GM21825 (cell line): ENCODE results near the gene ESR1.
"Not testable (repeated sequence)": the region's sequence is repeated elsewhere in the genome, so short reads cannot be mapped to it uniquely, and the experiment has no call there.

Experiments
- ATAC-seq: cut with Tn5 transposase; IDR thresholded peaks from one replicate; pipeline ENCODE4 v1.9.1; 2021; ENCODE audit warnings: mild to moderate bottlenecking, moderate library complexity; ENCODE audit not compliant: unreplicated experiment

ESR1 gene

GRCh38 chr6:152049502-152049901, 242.0 kb downstream of the ESR1 start:
- ATAC-seq: no peak

- no peak for ATAC-seq
Observed at GRCh38 chr6:152050451-152051195, 243.1 kb downstream of the ESR1 start.

- ATAC-seq: no peak
Observed at GRCh38 chr6:152052061-152052460, 244.6 kb downstream of the ESR1 start.

- ATAC-seq: no peak
Observed at GRCh38 chr6:152053332-152053731, 245.8 kb downstream of the ESR1 start.

- ATAC-seq: no peak
Observed at GRCh38 chr6:152054441-152054840, 247.0 kb downstream of the ESR1 start.

- ATAC-seq: no peak
Observed at GRCh38 chr6:152055517-152055916, 248.0 kb downstream of the ESR1 start.

- no peak for ATAC-seq
Observed at GRCh38 chr6:152057832-152058498, 250.5 kb downstream of the ESR1 start.

GRCh38 chr6:152059909-152060308, 252.4 kb downstream of the ESR1 start:
- no peak for ATAC-seq

- ATAC-seq: no peak
Observed at GRCh38 chr6:152062476-152062875, 255.0 kb downstream of the ESR1 start.

- ATAC-seq: no peak
Observed at GRCh38 chr6:152063170-152063921, 255.9 kb downstream of the ESR1 start.

- ATAC-seq: no peak
Observed at GRCh38 chr6:152068622-152069261, 261.3 kb downstream of the ESR1 start.

GRCh38 chr6:152070556-152070955, 263.1 kb downstream of the ESR1 start:
- no peak for ATAC-seq

GRCh38 chr6:152071318-152071717, 263.8 kb downstream of the ESR1 start:
- ATAC-seq: no peak

GRCh38 chr6:152071843-152072242, 264.4 kb downstream of the ESR1 start:
- ATAC-seq: no peak

GRCh38 chr6:152076242-152076641, 268.8 kb downstream of the ESR1 start:
- ATAC-seq: not testable (repeated sequence)

GRCh38 chr6:152078001-152078400, 270.5 kb downstream of the ESR1 start:
- ATAC-seq: no peak

GRCh38 chr6:152078804-152079203, 271.3 kb downstream of the ESR1 start:
- ATAC-seq: no peak

- ATAC-seq: no peak
Observed at GRCh38 chr6:152085451-152085921, 278.0 kb downstream of the ESR1 start.

- ATAC-seq: no peak
Observed at GRCh38 chr6:152086223-152086873, 278.9 kb downstream of the ESR1 start.

- no peak for ATAC-seq
Observed at GRCh38 chr6:152087096-152087495, 279.6 kb downstream of the ESR1 start.

- ATAC-seq: no peak
Observed at GRCh38 chr6:152087701-152088100, 280.2 kb downstream of the ESR1 start.
